Stimulated activated CD4-positive, alpha-beta T cell treated with anti-CD3 and anti-CD28 coated beads, Interleukin-12 subunit alpha, Interleukin-12 subunit beta, amount 100 ng/mL, for 24 hours (primary cell): ENCODE results near the gene PDZK1IP1.
"Not testable (repeated sequence)": the region's sequence is repeated elsewhere in the genome, so short reads cannot be mapped to it uniquely, and the experiment has no call there.

ENCODE experiments used
- DNase-seq, 2 experiments: peaks; one replicate each; pipeline ENCODE4 v3.0.0-alpha.2; 2020; ENCODE audit warnings: low read depth in 2 of 2

PDZK1IP1 gene

DNA sequence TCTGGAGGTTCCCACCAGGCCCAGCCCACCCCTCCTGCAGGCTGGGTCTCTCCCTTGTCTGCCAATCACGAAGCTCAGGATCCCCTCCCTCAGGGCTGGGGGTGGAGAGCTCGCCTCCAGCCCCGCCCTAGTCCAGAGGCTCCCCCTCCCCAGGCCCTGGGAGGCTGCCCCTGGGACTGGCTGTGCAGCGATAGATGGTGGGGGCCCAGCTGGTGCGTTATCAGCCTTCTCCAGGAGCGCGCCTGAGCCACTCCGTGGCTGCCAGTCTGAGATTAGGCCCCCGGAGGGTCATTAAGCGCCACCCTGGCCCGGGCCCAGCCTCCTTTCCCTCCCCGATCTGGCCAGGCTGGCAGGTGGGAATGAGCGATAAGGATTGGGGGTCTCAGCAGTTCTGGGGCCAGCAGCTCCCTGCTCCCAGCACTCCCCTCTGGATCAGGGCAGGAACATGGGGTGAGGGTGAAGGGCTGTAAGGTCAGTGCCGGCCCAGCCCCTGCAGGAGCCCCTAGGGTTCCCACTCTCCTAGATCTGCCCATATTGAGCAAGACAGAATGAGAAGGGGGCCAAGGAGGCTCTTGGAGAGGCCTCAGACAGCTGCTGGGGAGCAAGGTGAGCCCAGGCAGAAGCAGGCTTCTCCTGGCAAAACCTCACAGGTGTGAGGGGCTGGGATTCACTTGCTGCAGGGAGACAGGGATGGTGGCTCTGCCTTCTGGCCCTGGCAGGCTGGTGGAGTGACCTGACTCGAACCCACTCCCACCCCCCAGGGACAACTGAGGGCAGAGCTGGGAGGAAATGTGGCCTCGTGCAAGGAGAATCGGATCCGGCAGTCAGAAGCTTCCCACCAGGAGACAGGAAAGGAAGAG lies 8.5 kb downstream of the PDZK1IP1 start:
- no peak for DNase-seq

DNA sequence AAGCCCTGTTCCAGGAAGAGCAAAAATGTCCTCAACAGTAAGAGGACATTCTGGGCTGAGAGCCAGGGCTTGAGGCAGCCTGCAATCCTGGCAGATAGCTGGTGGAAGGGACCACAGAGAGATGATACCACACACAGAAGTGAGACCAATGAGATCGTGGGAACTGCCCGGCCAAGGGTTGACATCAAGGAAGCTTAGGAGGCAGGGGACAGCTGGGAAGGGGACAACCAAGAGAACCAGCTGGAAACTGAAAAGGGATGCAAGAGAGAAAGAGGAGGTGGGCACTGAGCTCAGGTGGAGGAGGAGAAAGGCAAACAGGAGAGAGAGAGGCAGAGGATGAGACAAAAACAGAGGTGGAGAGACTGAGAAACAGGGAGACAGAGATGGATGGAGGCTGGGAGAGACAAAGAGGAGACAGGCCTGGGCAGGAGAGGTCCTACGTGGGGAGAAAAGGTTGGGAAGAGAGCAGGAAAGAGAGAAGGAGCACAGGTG lies 9.2 kb downstream of the PDZK1IP1 start:
- DNase-seq, result no peak

GRCh38 chr1:47179988-47180563 lies 9.8 kb downstream of the PDZK1IP1 start:
- DNase-seq, result no peak

- peak; percentile 62 to 83 for DNase-seq
These were observed 10.5 kb downstream of the PDZK1IP1 start for GRCh38 chr1:47179017-47179987.

DNA sequence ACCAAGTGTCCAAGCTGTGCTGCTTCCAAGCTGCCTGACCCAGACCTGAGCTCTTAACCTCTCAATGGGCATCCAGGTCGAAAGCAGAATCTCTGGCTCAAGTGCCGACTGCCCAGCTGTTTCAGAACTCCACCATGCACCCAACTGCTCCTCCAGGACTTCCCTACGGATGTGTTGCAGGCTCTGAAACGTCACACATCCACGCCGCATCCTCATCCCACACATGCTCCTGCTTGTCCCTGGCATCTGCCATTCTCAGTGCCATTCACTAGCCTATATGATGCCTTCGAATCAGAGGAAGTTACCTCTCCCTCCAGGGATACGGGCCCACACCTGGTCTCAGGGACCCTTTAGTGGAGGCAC lies 11.2 kb downstream of the PDZK1IP1 start:
- no peak for DNase-seq

DNA sequence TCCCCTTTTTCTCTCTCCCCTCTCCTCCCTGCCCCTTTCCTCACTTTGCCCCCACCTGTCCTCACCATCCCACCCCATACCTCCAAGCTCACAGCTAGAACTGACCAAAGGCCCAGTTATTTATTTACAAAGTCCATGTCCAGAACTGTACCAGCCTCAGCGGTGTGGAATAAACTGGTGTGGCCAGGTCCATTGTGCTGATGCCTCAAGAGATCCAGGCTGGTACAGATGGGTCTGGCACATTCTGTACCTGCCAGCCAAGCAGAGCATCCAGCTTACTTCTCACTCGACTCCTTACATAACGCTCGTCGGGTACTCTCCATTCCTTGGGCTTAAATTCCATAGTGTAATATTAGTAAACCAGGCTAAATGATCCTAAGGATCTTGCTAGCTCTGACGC lies 11.8 kb downstream of the PDZK1IP1 start:
- no peak for DNase-seq

DNA sequence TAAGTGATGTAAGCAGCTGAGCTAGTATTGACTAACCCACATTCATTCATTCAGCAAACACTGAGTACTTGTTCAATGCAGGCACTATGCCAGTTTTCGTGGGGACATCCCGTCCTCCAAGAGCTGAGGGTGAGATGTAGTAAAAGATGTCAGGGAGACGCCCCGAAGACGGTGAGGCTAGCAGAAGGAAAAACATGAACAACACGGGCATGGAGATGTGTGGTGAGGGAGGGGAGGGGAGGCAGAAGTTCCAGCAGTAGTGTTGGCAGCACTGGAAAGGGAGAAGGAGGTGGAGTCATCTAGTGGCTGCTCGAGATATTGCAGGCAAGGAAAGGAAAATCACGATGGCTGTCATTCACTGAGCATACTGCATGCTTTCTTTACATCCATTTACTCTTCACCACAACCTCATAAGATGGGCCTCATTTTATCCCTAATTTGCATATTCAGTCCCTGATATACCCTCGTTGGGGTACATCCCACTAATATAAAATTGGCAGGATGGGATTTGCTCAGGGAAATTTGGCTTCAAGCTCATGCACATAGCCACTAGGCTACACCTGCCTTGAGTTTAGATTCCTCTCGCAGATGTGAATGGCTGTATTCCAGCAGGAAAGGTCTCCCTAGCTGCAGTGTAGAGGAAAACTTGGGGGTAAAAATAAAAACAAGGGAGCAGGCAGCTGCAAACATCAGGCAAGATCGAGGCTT lies 14.5 kb downstream of the PDZK1IP1 start:
- DNase-seq, result peak in 1 of 2 experiments; percentile 52

GRCh38 chr1:47174656-47175020 lies 15.2 kb downstream of the PDZK1IP1 start:
- DNase-seq, result no peak

- no peak for DNase-seq
These were observed 17.1 kb downstream of the PDZK1IP1 start for GRCh38 chr1:47172782-47173181.

DNA sequence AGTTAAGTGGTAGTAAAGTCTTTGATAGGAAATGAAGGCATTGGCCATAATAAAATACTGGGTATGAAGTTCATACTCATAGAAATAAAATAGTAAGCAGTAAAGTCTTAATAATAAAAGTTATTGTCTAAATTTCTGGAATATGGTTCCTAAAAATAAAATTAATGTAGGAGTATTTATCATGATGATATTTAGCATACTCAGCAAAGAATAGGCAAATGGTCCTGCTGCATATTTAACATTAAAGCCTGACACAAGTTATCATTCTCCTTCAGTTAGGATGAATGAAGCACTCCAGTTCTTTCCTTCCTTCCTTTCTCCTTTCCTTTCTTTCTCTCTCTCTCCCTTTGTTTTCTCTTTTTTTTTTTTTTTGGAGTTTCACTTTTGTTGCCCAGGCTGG lies 25.3 kb downstream of the PDZK1IP1 start:
- DNase-seq, result no peak

DNA sequence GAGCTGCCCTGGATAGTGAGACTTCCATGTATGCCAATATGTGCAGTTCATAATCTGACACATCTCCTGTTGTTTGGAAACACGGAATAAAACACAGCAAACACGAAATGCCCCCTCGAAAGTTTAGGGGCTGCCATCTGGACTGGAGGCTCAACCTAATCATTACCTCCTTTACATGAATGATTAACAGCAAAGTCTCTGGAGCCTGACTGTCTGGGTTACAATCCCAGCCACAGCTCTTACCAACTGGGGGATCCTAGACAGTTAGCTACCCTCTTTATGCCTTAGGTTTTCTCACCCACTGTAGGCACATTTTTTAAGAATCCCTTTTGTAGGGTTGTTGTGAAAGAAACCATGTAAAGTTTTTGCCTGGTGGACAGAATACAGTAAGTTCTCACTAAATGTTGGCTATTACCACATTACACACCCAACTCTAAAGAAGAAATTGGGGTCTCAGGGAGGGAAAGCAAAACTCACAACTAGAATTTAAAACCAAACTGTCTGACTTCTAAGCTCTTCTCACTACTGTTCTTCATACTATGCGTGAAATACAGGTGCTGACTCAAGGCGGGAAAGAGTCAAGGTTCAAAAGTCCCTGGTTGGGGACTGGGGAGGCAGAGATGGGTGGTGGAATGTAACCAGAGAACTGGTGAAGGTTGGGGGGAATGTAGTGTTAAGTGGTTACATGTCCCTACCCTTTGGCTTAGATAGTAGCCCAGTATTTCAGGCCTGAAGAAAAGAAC lies 28.4 kb downstream of the PDZK1IP1 start:
- no peak for DNase-seq

DNA sequence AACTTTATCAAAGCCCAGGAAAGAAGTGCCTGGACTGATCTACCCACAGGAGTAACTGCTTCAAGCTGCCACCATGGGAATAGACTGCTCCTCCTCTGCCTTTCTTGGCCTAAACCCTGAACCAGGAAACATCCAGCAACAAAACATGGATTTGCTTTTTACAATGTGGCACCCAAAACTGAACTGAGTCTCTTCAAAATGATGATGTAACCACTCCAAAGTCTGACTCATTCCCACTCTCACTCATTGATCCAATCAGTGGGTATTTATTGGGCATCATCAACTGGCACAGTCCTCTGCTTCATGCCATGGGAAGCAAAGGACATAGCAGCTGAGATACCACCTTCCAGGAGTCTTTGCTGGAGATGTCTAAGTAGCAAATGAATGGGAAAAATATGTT lies 29.1 kb downstream of the PDZK1IP1 start:
- DNase-seq, result no peak

DNA sequence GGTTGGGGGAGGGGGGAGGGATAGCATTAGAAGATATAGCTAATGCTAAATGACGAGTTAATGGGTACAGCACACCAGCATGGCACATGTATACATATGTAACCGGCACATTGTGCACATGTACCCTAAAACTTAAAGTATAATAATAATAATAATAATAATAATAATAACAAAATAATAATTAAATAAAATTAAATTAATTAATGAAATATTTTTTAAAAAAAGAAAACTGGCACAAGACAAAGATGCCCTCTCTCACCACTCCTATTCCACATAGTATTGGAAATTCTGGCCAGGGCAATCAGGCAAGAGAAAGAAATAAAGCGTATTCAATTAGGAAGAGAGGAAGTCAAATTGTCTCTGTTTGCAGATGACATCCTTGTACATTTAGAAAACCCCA lies 31.9 kb downstream of the PDZK1IP1 start:
- not testable (repeated sequence) for DNase-seq

GRCh38 chr1:47156457-47156856 lies 33.4 kb downstream of the PDZK1IP1 start:
- not testable (repeated sequence) for DNase-seq

GRCh38 chr1:47149162-47149561 lies 40.7 kb downstream of the PDZK1IP1 start:
- not testable (repeated sequence) for DNase-seq

DNA sequence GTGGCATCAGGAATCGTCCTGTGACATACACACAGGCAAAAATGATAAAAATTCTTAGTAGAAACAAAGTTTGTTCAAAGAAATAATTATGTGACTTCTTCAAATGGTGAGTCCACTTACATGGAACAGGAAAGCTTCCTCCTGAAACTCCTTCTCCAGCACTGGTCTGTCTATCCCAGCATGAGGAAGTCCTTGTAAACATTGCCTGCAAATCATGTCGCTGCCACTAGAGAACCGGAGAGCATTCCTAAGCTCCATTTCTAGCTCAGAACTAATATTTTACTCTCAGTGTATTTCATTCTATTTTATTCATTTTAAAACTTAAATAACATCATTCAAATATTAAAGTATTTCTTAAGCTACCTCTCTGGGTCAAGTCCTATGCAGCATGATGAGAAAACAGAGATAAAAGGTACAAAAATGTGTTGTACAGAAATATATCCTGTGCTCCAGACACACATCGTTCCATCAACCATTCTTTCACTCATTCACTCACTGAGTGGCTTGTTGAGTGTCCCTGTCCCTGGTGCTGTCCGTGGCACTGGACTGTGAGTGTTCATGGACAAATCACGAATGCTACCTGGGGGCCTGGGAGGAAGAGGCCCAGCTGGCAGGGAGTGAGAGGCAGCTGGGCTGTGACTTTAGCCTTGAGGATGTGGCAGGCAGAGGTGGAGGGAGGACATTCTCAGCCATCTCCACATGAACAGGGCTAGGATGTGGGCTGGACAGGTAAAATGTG lies 42.6 kb downstream of the PDZK1IP1 start:
- no peak for DNase-seq

DNA sequence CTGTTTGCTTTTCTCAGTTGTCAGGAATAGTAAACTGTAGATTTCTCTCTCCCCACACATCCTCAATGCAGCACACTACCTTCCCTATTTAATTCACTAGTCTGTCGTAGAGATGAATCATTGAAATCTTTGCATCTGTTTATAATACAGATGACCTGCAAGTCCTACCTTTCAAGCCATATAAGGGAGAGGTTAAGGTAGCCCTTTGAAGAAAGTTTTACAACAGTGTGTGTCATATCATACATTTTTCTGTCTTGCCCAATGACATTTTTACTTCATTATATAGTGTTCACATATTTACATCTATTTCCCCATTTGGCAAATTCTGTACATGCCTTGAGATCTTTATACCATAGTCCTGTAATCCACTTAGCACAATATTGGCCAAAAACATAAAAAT lies 43.3 kb downstream of the PDZK1IP1 start:
- DNase-seq, result not testable (repeated sequence)

DNA sequence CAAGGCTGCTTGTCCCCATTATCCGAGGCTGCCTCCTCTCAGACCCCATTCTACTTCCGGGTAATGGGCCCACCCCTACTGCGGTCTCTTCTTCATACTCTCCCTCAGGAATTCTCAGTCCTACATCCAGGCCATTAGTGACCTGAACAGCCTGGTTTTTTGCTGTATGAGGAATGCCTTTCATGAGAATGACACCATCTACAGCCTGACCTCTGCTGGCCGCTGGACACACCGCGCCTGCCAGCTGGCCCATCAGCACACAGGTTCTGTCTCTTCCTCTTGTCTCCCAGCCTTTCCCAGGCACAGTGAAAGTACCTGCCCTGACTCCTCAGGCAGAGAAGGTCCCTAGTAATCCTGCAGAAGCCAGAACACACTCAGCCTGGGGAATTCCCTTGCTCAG lies 46.2 kb downstream of the PDZK1IP1 start:
- DNase-seq, result not testable (repeated sequence)

DNA sequence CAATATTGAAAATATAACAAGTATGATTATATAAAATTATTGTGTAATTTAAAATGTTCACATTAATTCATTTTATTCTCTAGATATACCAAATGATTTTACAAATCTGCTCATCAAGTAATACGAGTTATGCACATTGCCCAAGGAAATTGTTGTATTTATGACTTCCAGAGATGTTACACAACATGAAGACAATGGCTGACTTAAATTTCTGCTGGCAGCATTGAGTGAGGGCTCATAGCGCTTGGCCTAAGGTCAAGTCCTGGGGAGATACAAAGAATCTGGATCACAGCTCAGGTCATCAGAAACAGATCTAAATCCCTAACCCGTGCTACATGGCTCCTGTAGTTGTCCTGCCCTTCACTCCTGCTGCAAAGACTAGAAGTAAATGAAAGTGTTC lies 49.5 kb downstream of the PDZK1IP1 start:
- not testable (repeated sequence) for DNase-seq
